Activated naive CD8-positive, alpha-beta T cell treated with anti-CD3 and anti-CD28 coated beads for 36 hours (primary cell): Measurements from ENCODE around the gene ATP1B4. TPM values are rescaled to one million over a fixed set of nuclear protein-coding genes. Genes with fewer than 3 reads are reported as not detected.
A peak's percentile ranks its signal among the peaks of the same experiment; 100 is the strongest.

Source experiments
- DNase-seq: peaks from one replicate; pipeline ENCODE4 v3.0.0; 2021
- H3K27ac Mint-ChIP-seq: one replicate; pipeline ENCODE4 v1.8.0; 2022; ENCODE audit warnings: mild to moderate bottlenecking, moderate library complexity, mixed read lengths
- H3K27me3 Mint-ChIP-seq: one replicate; pipeline ENCODE4 v1.8.0; 2022; ENCODE audit warnings: mild to moderate bottlenecking, mixed read lengths
- H3K36me3 Mint-ChIP-seq: one replicate; pipeline ENCODE4 v1.8.0; 2021; ENCODE audit warnings: mild to moderate bottlenecking, mixed read lengths
- H3K4me1 Mint-ChIP-seq: one replicate; pipeline ENCODE4 v1.8.0; 2021; ENCODE audit warnings: mixed read lengths
- H3K4me3 Mint-ChIP-seq: one replicate; pipeline ENCODE4 v1.8.0; 2022; ENCODE audit warnings: mild to moderate bottlenecking, moderate library complexity, mixed read lengths
- H3K9me3 Mint-ChIP-seq: one replicate; pipeline ENCODE4 v1.8.0; 2022; ENCODE audit warnings: mixed read lengths
- total RNA-seq, 2 experiments: library from RNA; stranded (reverse); gene quantifications; one replicate each; pipeline ENCODE4 v1.2.3, GENCODE V29; 2021

ATP1B4 gene
- total RNA-seq, 2 experiments from 2014 or later = not detected

DNA sequence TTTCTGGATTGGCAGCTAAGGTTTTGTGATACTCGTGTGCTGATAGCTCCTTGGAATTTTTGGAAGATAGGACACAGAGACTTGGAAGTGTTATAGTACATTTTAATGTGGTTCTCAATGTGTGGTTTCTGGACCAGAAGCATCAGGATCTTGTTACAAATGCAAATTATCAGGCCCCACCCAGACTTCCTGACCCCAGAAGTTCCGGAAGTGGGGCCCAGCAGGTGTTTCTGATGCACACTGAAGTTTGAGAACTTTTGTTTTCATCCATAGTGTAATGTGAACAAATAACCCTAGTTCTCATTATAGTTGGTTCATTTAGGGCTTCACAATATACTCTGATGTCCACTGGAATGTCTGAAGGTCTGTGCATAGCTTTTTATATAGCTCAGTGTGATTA, 57.6 kb downstream of the ATP1B4 start:
- no peak for DNase-seq
- Mint-ChIP-seq H3K9me3 (no peaks in the 10 kb centered on the region), H3K27ac (peak overlapping the region; percentile 69), H3K4me3 (no peak overlapping the region), H3K4me1 (peaks cover 4% of the 10 kb centered on the region), H3K36me3 (no peaks in the 10 kb centered on the region), H3K27me3 (no peaks in the 10 kb centered on the region)

DNA sequence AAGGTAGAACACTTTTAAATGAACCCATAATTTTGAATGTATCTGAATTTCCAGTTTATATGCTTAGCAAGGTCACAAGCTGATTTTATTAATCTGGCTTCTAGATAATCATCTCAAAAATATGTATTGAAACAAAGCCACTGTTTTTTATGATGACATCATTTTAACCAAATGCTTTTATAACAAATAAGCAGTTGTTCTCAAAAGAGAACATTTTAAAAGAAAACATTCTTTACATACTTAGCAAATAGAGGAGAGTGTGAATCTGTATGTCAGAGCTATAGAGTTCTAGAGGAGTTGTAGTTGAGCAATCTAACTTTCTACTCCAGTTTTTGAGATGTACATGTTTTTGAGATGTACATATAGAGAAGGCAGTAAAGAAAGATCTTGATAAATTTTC, 64.7 kb downstream of the ATP1B4 start:
- Mint-ChIP-seq H3K27me3 (no peaks in the 10 kb centered on the region), H3K4me3 (no peak overlapping the region), H3K36me3 (peaks cover under 1% of the 10 kb centered on the region), H3K4me1 (peaks cover 6% of the 10 kb centered on the region), H3K27ac (no peak overlapping the region), H3K9me3 (no peaks in the 10 kb centered on the region)
- no peak for DNase-seq

DNA sequence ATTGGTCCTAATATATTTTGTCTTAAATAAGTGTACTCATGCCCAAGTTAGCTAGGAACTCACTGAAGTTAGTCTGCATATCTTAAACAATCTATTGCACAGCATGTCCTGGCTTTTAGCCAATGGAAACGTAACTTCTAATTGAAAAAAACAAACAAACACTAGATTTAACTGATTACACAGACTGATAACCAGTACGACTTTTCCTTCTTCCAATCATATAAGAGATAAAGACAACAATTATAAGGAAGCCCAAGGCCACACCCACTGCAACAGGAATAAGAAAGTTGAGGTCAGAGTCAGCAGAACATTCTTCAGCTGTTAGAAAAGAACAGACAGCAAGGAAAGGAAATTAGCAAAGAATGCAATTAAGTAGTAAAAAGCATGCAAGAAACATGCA, 66.4 kb downstream of the ATP1B4 start:
- peaks cover 6% of the 10 kb centered on the region for H3K4me1 Mint-ChIP-seq
- peaks cover 10% of the 10 kb centered on the region for H3K36me3 Mint-ChIP-seq
- no peak for DNase-seq
- H3K27ac Mint-ChIP-seq = no peak overlapping the region
- no peaks in the 10 kb centered on the region for H3K9me3 Mint-ChIP-seq
- no peaks in the 10 kb centered on the region for H3K27me3 Mint-ChIP-seq
- no peak overlapping the region for H3K4me3 Mint-ChIP-seq

DNA sequence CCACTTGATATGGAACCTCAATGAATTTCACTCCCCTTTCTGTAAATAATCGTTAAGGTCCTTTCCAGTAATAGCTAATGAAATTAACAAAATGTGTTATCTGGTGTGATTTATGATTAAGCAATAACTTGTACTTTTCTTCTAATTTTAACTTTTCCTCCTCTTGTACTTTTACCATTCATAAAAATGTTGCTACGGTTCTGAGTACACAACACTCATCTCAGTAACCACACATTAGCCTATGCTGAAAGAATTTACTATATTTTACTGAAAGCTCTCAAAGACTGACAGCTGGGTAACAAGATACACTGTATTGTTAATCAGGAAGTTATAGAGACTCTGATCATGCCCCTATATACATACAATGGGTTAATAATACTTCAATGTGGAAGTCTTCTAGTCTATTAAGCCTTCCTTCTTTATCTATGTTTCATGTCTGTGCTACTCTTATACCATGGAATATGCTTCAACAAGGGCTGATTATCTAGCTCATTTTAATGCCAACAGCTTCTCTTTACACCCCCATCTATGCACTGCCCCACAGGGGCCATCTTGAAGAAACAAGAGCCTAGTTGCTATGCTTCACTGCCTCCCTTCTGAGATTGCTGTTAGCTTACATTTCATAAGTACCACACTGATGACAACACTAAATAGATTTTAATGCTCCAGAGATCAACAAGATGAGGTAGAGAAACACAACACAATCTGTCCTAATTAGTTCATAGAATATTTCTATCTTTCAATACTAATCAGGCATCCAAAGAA, 68.1 kb downstream of the ATP1B4 start:
- Mint-ChIP-seq H3K9me3 (no peaks in the 10 kb centered on the region), H3K36me3 (peaks cover 10% of the 10 kb centered on the region)

More for the DNA sequence above, 68.1 kb downstream of the ATP1B4 start:
- Mint-ChIP-seq H3K4me3 (no peak overlapping the region), H3K27me3 (no peaks in the 10 kb centered on the region), H3K4me1 (peaks cover 6% of the 10 kb centered on the region), H3K27ac (no peak overlapping the region)
- DNase-seq = no peak

Other genes starting within 250 kb of the ATP1B4 start
- gene RHOXF1, start 246.2 kb upstream of the ATP1B4 start, total RNA-seq = not detected
- gene RHOXF2, start 203.5 kb upstream of the ATP1B4 start, total RNA-seq = not detected
- 10 to 100 TPM; 13.9 to 14.0 TPM for gene ZBTB33, start 111.3 kb upstream of the ATP1B4 start, total RNA-seq
- gene TMEM255A, start 50.6 kb upstream of the ATP1B4 start, total RNA-seq = not detected
- gene LAMP2, start 107.2 kb downstream of the ATP1B4 start, total RNA-seq = 10 to 100 TPM; 30.3 to 31.4 TPM
- 10 to 100 TPM; 32.7 to 32.9 TPM for gene CUL4B, start 198.9 kb downstream of the ATP1B4 start, total RNA-seq
- 10 to 100 TPM; 73.8 to 75.4 TPM for gene MCTS1, start 242.0 kb downstream of the ATP1B4 start, total RNA-seq